ENCODE measurements around the gene PRKG1. TPM values are rescaled to one million over a fixed set of nuclear protein-coding genes. Genes with fewer than 3 reads are reported as not detected.

PRKG1 gene
- polyA plus RNA-seq, 4 donors = 0.45 to 7.4 (median 1.3) TPM

GRCh38 chr10:52319926-52320325 is 1245.6 kb downstream of the PRKG1 start:
- DNase-seq (no peak), FAIRE-seq (no peak)
- Histone ChIP-seq H3K27me3 (ENCODE audit: control insufficient read depth in 3 of 3, insufficient read depth in 3 of 3, low read length in 3 of 3) (peaks cover 0 to 7% (median 0%) of the 10 kb centered on the region in 3 donors), H3K4me1 (ENCODE audit: control insufficient read depth in 3 of 3, insufficient read depth in 2 of 3, low read depth in 1 of 3, low read length in 2 of 3) (no peaks in the 10 kb centered on the region), H3K27ac (ENCODE audit: low read depth in 1 of 3, low read length in 2 of 3) (no peak overlapping the region), H3K36me3 (ENCODE audit: control insufficient read depth in 3 of 3, insufficient read depth in 2 of 3, low read depth in 1 of 3, low read length in 3 of 3) (no peaks in the 10 kb centered on the region), H3K4me3 (ENCODE audit: low read depth in 1 of 3, low read length in 3 of 3) (no peak overlapping the region), H3K9me3 (ENCODE audit: control insufficient read depth in 2 of 2, insufficient read depth in 1 of 2, low read depth in 1 of 2, low read length in 1 of 2) (no peaks in the 10 kb centered on the region)
- WGBS, 3 donors = 88 to 95% (median 94%) methylated on average over 2 of the region's 2 CpGs

GRCh38 chr10:52322323-52322722 is 1248.0 kb downstream of the PRKG1 start:
- WGBS, 3 donors = 81 to 87% (median 83%) methylated on average over 1 of the region's 1 CpG
- Histone ChIP-seq H3K36me3 (ENCODE audit: control insufficient read depth in 3 of 3, insufficient read depth in 2 of 3, low read depth in 1 of 3, low read length in 3 of 3) (no peaks in the 10 kb centered on the region), H3K27ac (ENCODE audit: low read depth in 1 of 3, low read length in 2 of 3) (no peak overlapping the region), H3K4me1 (ENCODE audit: control insufficient read depth in 3 of 3, insufficient read depth in 2 of 3, low read depth in 1 of 3, low read length in 2 of 3) (no peaks in the 10 kb centered on the region), H3K4me3 (ENCODE audit: low read depth in 1 of 3, low read length in 3 of 3) (no peak overlapping the region), H3K9me3 (ENCODE audit: control insufficient read depth in 2 of 2, insufficient read depth in 1 of 2, low read depth in 1 of 2, low read length in 1 of 2) (no peaks in the 10 kb centered on the region), H3K27me3 (ENCODE audit: control insufficient read depth in 3 of 3, insufficient read depth in 3 of 3, low read length in 3 of 3) (no peaks in the 10 kb centered on the region)
- FAIRE-seq (no peak), DNase-seq (no peak)

GRCh38 chr10:52322936-52323335 is 1248.6 kb downstream of the PRKG1 start:
- Histone ChIP-seq H3K9me3 (ENCODE audit: control insufficient read depth in 2 of 2, insufficient read depth in 1 of 2, low read depth in 1 of 2, low read length in 1 of 2) (no peaks in the 10 kb centered on the region), H3K4me3 (ENCODE audit: low read depth in 1 of 3, low read length in 3 of 3) (no peak overlapping the region), H3K4me1 (ENCODE audit: control insufficient read depth in 3 of 3, insufficient read depth in 2 of 3, low read depth in 1 of 3, low read length in 2 of 3) (no peaks in the 10 kb centered on the region), H3K27me3 (ENCODE audit: control insufficient read depth in 3 of 3, insufficient read depth in 3 of 3, low read length in 3 of 3) (no peaks in the 10 kb centered on the region), H3K36me3 (ENCODE audit: control insufficient read depth in 3 of 3, insufficient read depth in 2 of 3, low read depth in 1 of 3, low read length in 3 of 3) (no peaks in the 10 kb centered on the region), H3K27ac (ENCODE audit: low read depth in 1 of 3, low read length in 2 of 3) (no peak overlapping the region)
- 90 to 92% (median 92%) methylated on average over 1 of the region's 1 CpG for WGBS, 3 donors
- no peak for FAIRE-seq
- no peak for DNase-seq

DNA sequence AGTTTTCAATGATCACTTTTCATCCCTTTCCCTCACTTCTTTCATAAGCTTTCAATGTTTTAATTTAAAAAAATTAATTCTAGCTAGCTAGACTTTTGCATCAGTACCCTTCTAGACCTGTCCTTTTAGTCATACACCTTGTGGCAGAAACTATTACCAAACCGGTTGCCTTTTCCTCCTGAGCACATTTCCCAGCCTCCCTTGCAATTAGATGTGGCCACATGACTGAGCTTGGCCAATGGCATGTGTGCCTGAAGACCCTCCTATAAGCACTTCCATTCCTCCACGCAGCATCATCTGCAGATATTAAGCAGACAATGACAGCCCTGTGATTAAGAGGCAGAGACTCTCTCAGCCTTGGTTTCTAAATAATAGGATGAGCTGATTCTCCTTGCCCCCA is 1252.1 kb downstream of the PRKG1 start:
- no peaks in the 10 kb centered on the region for H3K36me3 ChIP-seq (ENCODE audit: control insufficient read depth in 3 of 3, insufficient read depth in 2 of 3, low read depth in 1 of 3, low read length in 3 of 3)
- FAIRE-seq (no peak), DNase-seq (no peak)
- H3K4me3 ChIP-seq (ENCODE audit: low read depth in 1 of 3, low read length in 3 of 3) = no peak overlapping the region
- H3K4me1 ChIP-seq (ENCODE audit: control insufficient read depth in 3 of 3, insufficient read depth in 2 of 3, low read depth in 1 of 3, low read length in 2 of 3) = no peaks in the 10 kb centered on the region
- H3K27ac ChIP-seq (ENCODE audit: low read depth in 1 of 3, low read length in 2 of 3) = no peak overlapping the region
- H3K27me3 ChIP-seq (ENCODE audit: control insufficient read depth in 3 of 3, insufficient read depth in 3 of 3, low read length in 3 of 3) = no peaks in the 10 kb centered on the region
- H3K9me3 ChIP-seq (ENCODE audit: control insufficient read depth in 2 of 2, insufficient read depth in 1 of 2, low read depth in 1 of 2, low read length in 1 of 2) = no peaks in the 10 kb centered on the region
- WGBS, 3 donors = 75 to 81% (median 80%) methylated on average over 2 of the region's 2 CpGs

DNA sequence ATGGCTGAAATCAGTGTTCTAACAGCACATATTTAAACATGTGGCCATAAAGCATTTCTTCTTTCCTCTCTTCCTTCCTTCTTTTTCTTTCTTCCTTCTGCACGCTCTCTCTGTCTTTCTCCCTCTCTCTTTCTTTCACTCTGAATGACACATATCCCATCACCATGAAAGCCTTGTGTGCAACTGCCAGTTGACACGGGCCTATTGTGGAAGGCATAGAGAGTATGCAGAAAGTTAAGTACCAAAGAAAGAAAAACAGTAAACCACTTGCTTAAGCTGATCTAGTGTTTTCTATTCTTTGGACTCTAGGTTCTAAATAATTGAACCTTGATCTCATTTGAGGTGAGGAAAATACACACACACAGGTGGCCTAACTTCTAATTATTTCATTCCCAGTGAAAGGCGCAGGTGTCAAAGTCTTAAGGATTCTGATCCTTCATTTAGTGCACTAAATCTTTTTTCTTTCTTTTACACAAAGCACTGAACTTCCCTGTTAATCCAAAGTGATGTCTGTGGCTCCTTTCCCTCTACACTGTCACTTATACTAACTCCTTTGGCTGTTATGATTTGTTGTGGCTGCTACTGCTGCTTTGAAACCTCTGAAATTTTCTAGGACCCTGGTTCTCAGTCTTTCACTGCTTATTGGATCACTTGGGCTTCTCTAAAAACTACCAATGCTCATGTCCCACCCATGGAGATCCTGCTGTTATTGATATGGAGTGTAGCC is 1257.5 kb downstream of the PRKG1 start:
- Histone ChIP-seq H3K36me3 (ENCODE audit: control insufficient read depth in 3 of 3, insufficient read depth in 2 of 3, low read depth in 1 of 3, low read length in 3 of 3) (no peaks in the 10 kb centered on the region), H3K9me3 (ENCODE audit: control insufficient read depth in 2 of 2, insufficient read depth in 1 of 2, low read depth in 1 of 2, low read length in 1 of 2) (no peaks in the 10 kb centered on the region), H3K27ac (ENCODE audit: low read depth in 1 of 3, low read length in 2 of 3) (peak overlapping the region in 2 of 3 donors; percentile 9 to 20), H3K4me3 (ENCODE audit: low read depth in 1 of 3, low read length in 3 of 3) (no peak overlapping the region), H3K4me1 (ENCODE audit: control insufficient read depth in 3 of 3, insufficient read depth in 2 of 3, low read depth in 1 of 3, low read length in 2 of 3) (peaks cover 0 to 10% (median 3%) of the 10 kb centered on the region in 3 donors), H3K27me3 (ENCODE audit: control insufficient read depth in 3 of 3, insufficient read depth in 3 of 3, low read length in 3 of 3) (no peaks in the 10 kb centered on the region)
- FAIRE-seq = no peak
- 33 to 70% (median 54%) methylated on average over 3 of the region's 3 CpGs for WGBS, 3 donors
- DNase-seq = peak; percentile 47 to 67

DNA sequence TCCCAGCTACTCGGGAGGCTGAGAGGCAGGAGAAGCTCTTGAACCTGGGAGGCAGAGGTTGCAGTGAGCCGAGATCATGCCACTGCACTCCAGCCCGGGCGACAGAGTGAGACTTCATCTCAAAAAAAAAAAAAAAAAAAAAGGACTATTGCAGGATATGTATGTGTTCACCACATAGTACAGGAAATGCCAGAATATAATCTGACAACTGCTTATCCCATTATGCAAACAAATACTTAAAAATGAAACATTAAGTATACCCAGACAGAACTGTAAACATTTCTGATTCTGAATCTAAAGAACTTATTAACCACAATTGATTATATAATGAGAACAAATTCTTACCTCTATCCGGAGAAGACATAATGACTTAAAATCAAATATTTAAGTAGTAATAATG is 1258.5 kb downstream of the PRKG1 start:
- FAIRE-seq = no peak
- no peak for DNase-seq
- no peaks in the 10 kb centered on the region for H3K36me3 ChIP-seq (ENCODE audit: control insufficient read depth in 3 of 3, insufficient read depth in 2 of 3, low read depth in 1 of 3, low read length in 3 of 3)
- H3K27me3 ChIP-seq (ENCODE audit: control insufficient read depth in 3 of 3, insufficient read depth in 3 of 3, low read length in 3 of 3) = no peaks in the 10 kb centered on the region
- no peak overlapping the region for H3K4me3 ChIP-seq (ENCODE audit: low read depth in 1 of 3, low read length in 3 of 3)
- H3K9me3 ChIP-seq (ENCODE audit: control insufficient read depth in 2 of 2, insufficient read depth in 1 of 2, low read depth in 1 of 2, low read length in 1 of 2) = no peaks in the 10 kb centered on the region
- peaks cover 0 to 10% (median 3%) of the 10 kb centered on the region in 3 donors for H3K4me1 ChIP-seq (ENCODE audit: control insufficient read depth in 3 of 3, insufficient read depth in 2 of 3, low read depth in 1 of 3, low read length in 2 of 3)
- 70 to 80% (median 71%) methylated on average over 5 of the region's 5 CpGs for WGBS, 3 donors
- no peak overlapping the region for H3K27ac ChIP-seq (ENCODE audit: low read depth in 1 of 3, low read length in 2 of 3)

- Histone ChIP-seq H3K4me3 (ENCODE audit: low read depth in 1 of 3, low read length in 3 of 3) (no peak overlapping the region), H3K36me3 (ENCODE audit: control insufficient read depth in 3 of 3, insufficient read depth in 2 of 3, low read depth in 1 of 3, low read length in 3 of 3) (no peaks in the 10 kb centered on the region), H3K27ac (ENCODE audit: low read depth in 1 of 3, low read length in 2 of 3) (no peak overlapping the region), H3K4me1 (ENCODE audit: control insufficient read depth in 3 of 3, insufficient read depth in 2 of 3, low read depth in 1 of 3, low read length in 2 of 3) (peaks cover 0 to 10% (median 3%) of the 10 kb centered on the region in 3 donors), H3K9me3 (ENCODE audit: control insufficient read depth in 2 of 2, insufficient read depth in 1 of 2, low read depth in 1 of 2, low read length in 1 of 2) (no peaks in the 10 kb centered on the region), H3K27me3 (ENCODE audit: control insufficient read depth in 3 of 3, insufficient read depth in 3 of 3, low read length in 3 of 3) (no peaks in the 10 kb centered on the region)
- FAIRE-seq = no peak
- DNase-seq = no peak
- WGBS, 3 donors = 87 to 94% (median 90%) methylated on average over 1 of the region's 1 CpG
Measured at GRCh38 chr10:52334595-52334994, 1260.3 kb downstream of the PRKG1 start.

DNA sequence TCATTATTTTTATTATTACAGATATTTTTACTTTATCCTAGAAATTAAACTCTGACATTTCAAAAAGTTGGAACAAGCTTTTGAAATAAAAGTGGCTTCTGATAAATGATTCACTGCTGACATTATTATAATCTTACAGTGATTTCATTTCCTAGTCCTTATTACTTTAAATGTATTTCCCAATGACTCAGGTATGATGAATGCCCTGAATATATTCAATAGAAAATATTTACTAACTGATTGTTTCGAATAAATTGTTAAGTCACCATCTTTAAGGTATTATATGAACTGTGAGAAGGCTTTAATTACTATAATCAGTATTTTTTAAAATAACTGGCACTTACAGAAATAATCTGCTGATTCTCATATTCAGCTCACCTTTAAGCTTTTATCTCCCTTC is 1261.4 kb downstream of the PRKG1 start:
- H3K4me1 ChIP-seq (ENCODE audit: control insufficient read depth in 3 of 3, insufficient read depth in 2 of 3, low read depth in 1 of 3, low read length in 2 of 3) = peaks cover 0 to 10% (median 3%) of the 10 kb centered on the region in 3 donors
- no peak for FAIRE-seq
- no peaks in the 10 kb centered on the region for H3K9me3 ChIP-seq (ENCODE audit: control insufficient read depth in 2 of 2, insufficient read depth in 1 of 2, low read depth in 1 of 2, low read length in 1 of 2)
- H3K4me3 ChIP-seq (ENCODE audit: low read depth in 1 of 3, low read length in 3 of 3) = no peak overlapping the region
- DNase-seq = no peak
- 58 to 80% (median 70%) methylated on average over 1 of the region's 1 CpG for WGBS, 3 donors
- H3K27me3 ChIP-seq (ENCODE audit: control insufficient read depth in 3 of 3, insufficient read depth in 3 of 3, low read length in 3 of 3) = peaks cover 0 to 2% (median 0%) of the 10 kb centered on the region in 3 donors
- no peaks in the 10 kb centered on the region for H3K36me3 ChIP-seq (ENCODE audit: control insufficient read depth in 3 of 3, insufficient read depth in 2 of 3, low read depth in 1 of 3, low read length in 3 of 3)
- no peak overlapping the region for H3K27ac ChIP-seq (ENCODE audit: low read depth in 1 of 3, low read length in 2 of 3)

GRCh38 chr10:52337225-52337624 is 1262.9 kb downstream of the PRKG1 start:
- H3K4me3 ChIP-seq (ENCODE audit: low read depth in 1 of 3, low read length in 3 of 3) = no peak overlapping the region
- H3K36me3 ChIP-seq (ENCODE audit: control insufficient read depth in 3 of 3, insufficient read depth in 2 of 3, low read depth in 1 of 3, low read length in 3 of 3) = no peaks in the 10 kb centered on the region
- DNase-seq = no peak
- WGBS, 3 donors = 77 to 83% (median 82%) methylated on average over 1 of the region's 1 CpG
- H3K27me3 ChIP-seq (ENCODE audit: control insufficient read depth in 3 of 3, insufficient read depth in 3 of 3, low read length in 3 of 3) = peaks cover 0 to 2% (median 0%) of the 10 kb centered on the region in 3 donors
- H3K27ac ChIP-seq (ENCODE audit: low read depth in 1 of 3, low read length in 2 of 3) = no peak overlapping the region
- H3K4me1 ChIP-seq (ENCODE audit: control insufficient read depth in 3 of 3, insufficient read depth in 2 of 3, low read depth in 1 of 3, low read length in 2 of 3) = peaks cover 0 to 3% (median 0%) of the 10 kb centered on the region in 3 donors
- no peak for FAIRE-seq
- no peaks in the 10 kb centered on the region for H3K9me3 ChIP-seq (ENCODE audit: control insufficient read depth in 2 of 2, insufficient read depth in 1 of 2, low read depth in 1 of 2, low read length in 1 of 2)
